CD4-positive, CD25-positive, alpha-beta regulatory T cell (primary cell): ENCODE results near the gene LRRC74A. TPM values are rescaled to one million over a fixed set of nuclear protein-coding genes. Genes with fewer than 3 reads are reported as not detected.

Source experiments
- ATAC-seq, 2 donors: fragments of 150-1000 bp; cut with Tn5 transposase; one replicate each; pipeline ENCODE4 v1.10.0; 2021; ENCODE audit warnings: low read depth in 2 of 2, moderate number of reproducible peaks in 2 of 2, moderate library complexity in 1 of 2
- DNase-seq, 3 donors: peaks; one replicate each; pipeline versions ENCODE4 v3.0.0 to v3.0.0-alpha.2; 2012 to 2022; ENCODE audit warnings: mixed read lengths in 1 of 3
- H3K27ac ChIP-seq: one replicate; pipeline ENCODE4 v1.7.0; 2013; ENCODE audit warnings: mild to moderate bottlenecking, low read length; ENCODE audit not compliant: insufficient read depth, poor library complexity, severe bottlenecking
- H3K27me3 ChIP-seq: one replicate; pipeline ENCODE4 v1.7.0; 2013; ENCODE audit warnings: low read length; ENCODE audit not compliant: control insufficient read depth, insufficient read depth
- H3K36me3 ChIP-seq: one replicate; pipeline ENCODE4 v1.7.0; 2013; ENCODE audit warnings: mild to moderate bottlenecking, low read length, moderate library complexity; ENCODE audit not compliant: control insufficient read depth, insufficient read depth
- H3K4me1 ChIP-seq: 2 replicates; pipeline ENCODE4 v1.7.0; 2013; ENCODE audit warnings: mild to moderate bottlenecking, low read length; ENCODE audit not compliant: insufficient read depth, control insufficient read depth, poor library complexity, severe bottlenecking
- H3K4me3 ChIP-seq: one replicate; pipeline ENCODE4 v1.7.0; 2013; ENCODE audit warnings: low read depth, mild to moderate bottlenecking, low read length, moderate library complexity
- H3K9me3 ChIP-seq, 2 experiments: 1 replicate in 1 of 2; 2 replicates in 1 of 2; pipeline ENCODE4 v1.7.0; 2013; ENCODE audit warnings: low read length in 2 of 2, mild to moderate bottlenecking in 1 of 2, moderate library complexity in 1 of 2; ENCODE audit not compliant: control insufficient read depth in 2 of 2
- H3K27ac Mint-ChIP-seq, 3 donors: one replicate each; pipeline ENCODE4 v1.8.0; 2020 to 2022; ENCODE audit warnings: mild to moderate bottlenecking in 3 of 3, mixed read lengths in 3 of 3, moderate library complexity in 2 of 3
- H3K27me3 Mint-ChIP-seq: one replicate; pipeline ENCODE4 v1.8.0; 2022; ENCODE audit warnings: mild to moderate bottlenecking, mixed read lengths
- H3K36me3 Mint-ChIP-seq: one replicate; pipeline ENCODE4 v1.8.0; 2020; ENCODE audit warnings: mixed read lengths
- H3K4me1 Mint-ChIP-seq, 4 donors: one replicate each; pipeline ENCODE4 v1.8.0; 2020 to 2022; ENCODE audit warnings: mixed read lengths in 4 of 4, mild to moderate bottlenecking in 1 of 4
- H3K4me3 Mint-ChIP-seq, 4 donors: one replicate each; pipeline ENCODE4 v1.8.0; 2020 to 2022; ENCODE audit warnings: mild to moderate bottlenecking in 4 of 4, mixed read lengths in 4 of 4, moderate library complexity in 3 of 4
- H3K9me3 Mint-ChIP-seq, 7 donors: one replicate each; pipeline ENCODE4 v1.8.0; 2020 to 2022; ENCODE audit warnings: mixed read lengths in 7 of 7, mild to moderate bottlenecking in 3 of 7, moderate library complexity in 2 of 7
- polyA plus RNA-seq, 4 donors: library from polyadenylated mRNA; unstranded; fragments of 300-500 nt; fragmentation: Illumina TruSeq; gene quantifications; one replicate each; pipeline ENCODE4 v1.2.3, GENCODE V29; 2021
- total RNA-seq: library from RNA; stranded (reverse); gene quantifications from one replicate; pipeline ENCODE4 v1.2.3, GENCODE V29; 2022

LRRC74A gene
- total and polyA plus RNA-seq, 5 donors from 2014 or later: not detected

DNA sequence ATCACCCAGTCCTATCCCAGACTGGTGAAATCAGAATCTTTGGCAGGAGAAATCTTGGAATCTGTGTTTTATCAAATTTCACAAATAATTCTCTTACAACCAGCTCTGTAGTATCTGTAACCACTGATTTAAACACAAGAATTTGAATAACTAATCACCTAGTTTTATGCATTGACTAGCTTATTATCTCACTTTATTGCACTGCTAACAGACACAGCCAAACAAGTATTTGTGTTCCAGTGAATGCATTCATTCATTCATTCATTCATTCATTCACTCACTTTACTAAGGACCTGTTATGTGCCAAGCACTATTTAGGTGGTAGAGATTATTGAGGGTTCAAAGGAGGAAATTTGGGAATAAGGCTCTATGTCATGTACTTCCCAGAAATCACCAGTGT lies 16.2 kb downstream of the LRRC74A start:
- no peaks in the 10 kb centered on the region for H3K36me3 ChIP-seq
- H3K4me1 ChIP-seq: peaks cover 4% of the 10 kb centered on the region
- Mint-ChIP-seq H3K36me3 (no peaks in the 10 kb centered on the region), H3K27me3 (peaks cover 46% of the 10 kb centered on the region), H3K4me1 (peaks cover 0 to 9% (median 7%) of the 10 kb centered on the region in 4 donors), H3K27ac (no peak overlapping the region), H3K9me3 (no peaks in the 10 kb centered on the region), H3K4me3 (no peak overlapping the region)
- peaks cover 8% of the 10 kb centered on the region for H3K27me3 ChIP-seq
- H3K4me3 ChIP-seq: no peak overlapping the region
- no peak for ATAC-seq
- no peak overlapping the region for H3K27ac ChIP-seq
- DNase-seq: no peak
- H3K9me3 ChIP-seq: no peaks in the 10 kb centered on the region

DNA sequence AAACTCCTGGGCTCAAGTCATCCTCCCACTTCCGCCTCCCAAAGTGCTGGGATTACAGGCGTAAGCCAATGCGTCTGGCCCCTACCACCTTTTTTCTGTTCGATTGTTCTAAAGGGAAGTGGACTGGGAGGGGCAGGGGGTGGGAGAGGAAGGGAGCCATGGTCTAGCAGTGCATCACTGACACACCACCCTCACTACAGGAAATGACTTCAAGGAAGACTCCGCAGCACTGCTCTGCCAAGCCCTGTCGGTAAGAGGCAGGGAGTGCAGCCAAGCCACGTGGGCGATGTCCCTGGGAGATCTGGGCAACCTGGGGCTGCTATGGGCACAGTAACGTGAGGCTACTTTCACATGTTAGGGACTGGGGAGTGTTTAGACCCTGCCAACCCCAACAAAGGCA lies 18.0 kb downstream of the LRRC74A start:
- Mint-ChIP-seq H3K4me1 (peaks cover 0 to 9% (median 7%) of the 10 kb centered on the region in 4 donors), H3K9me3 (no peaks in the 10 kb centered on the region), H3K27ac (peak overlapping the region in 2 of 3 donors; percentile 75 to 89), H3K36me3 (no peaks in the 10 kb centered on the region), H3K27me3 (peaks cover 30% of the 10 kb centered on the region), H3K4me3 (peak overlapping the region in 2 of 4 donors; percentile 61 to 65)
- Histone ChIP-seq H3K36me3 (no peaks in the 10 kb centered on the region), H3K9me3 (no peaks in the 10 kb centered on the region), H3K27ac (no peak overlapping the region), H3K4me1 (peaks cover 4% of the 10 kb centered on the region), H3K4me3 (no peak overlapping the region), H3K27me3 (peaks cover 3% of the 10 kb centered on the region)
- peak in 2 of 3 donors; percentile 55 to 84 for DNase-seq
- peak; percentile 99 to 100 for ATAC-seq

DNA sequence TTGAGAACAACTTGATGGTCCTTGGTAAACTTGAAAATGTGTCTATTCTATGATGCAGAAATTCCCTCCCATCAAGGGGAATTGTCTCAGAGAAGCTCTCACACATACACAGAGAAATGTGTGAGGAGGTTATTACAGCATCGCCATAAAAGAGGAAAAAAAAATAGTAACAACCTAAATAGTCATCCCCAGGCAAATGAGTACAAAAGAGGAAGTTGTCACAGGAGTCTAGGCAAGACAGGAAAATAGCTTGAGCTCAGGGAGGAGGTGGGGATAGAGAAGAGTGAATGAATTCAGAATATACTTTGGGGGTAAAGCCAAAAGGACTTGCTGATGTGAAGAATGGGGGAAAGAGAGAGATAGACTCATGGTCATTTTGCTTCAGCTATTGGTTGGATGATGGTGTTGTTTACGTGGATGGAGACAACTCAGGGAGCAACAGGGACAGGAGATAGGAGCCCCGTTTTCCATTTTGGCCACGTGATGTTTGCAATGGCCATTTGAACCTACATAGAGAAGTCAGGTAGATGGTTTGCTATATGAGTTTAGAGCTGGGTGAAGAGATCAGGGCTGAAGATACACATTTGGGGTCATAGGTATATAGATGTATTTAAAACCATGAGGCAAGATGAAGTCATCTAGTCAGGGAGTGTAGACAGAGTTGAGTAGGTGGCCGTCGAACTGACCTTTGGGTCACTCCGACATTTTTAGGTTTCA lies 20.3 kb downstream of the LRRC74A start:
- H3K27ac Mint-ChIP-seq: no peak overlapping the region
- no peak overlapping the region for H3K27ac ChIP-seq
- H3K27me3 ChIP-seq: peaks cover 3% of the 10 kb centered on the region
- no peaks in the 10 kb centered on the region for H3K36me3 ChIP-seq
- ATAC-seq (no peak), DNase-seq (no peak)
- peaks cover 0 to 9% (median 7%) of the 10 kb centered on the region in 4 donors for H3K4me1 Mint-ChIP-seq
- H3K9me3 ChIP-seq: no peaks in the 10 kb centered on the region
- H3K36me3 Mint-ChIP-seq: no peaks in the 10 kb centered on the region
- peaks cover 4% of the 10 kb centered on the region for H3K4me1 ChIP-seq
- H3K4me3 Mint-ChIP-seq: no peak overlapping the region
- H3K4me3 ChIP-seq: no peak overlapping the region
- peaks cover 0 to 2% (median 0%) of the 10 kb centered on the region in 7 donors for H3K9me3 Mint-ChIP-seq
- H3K27me3 Mint-ChIP-seq: peaks cover 25% of the 10 kb centered on the region

DNA sequence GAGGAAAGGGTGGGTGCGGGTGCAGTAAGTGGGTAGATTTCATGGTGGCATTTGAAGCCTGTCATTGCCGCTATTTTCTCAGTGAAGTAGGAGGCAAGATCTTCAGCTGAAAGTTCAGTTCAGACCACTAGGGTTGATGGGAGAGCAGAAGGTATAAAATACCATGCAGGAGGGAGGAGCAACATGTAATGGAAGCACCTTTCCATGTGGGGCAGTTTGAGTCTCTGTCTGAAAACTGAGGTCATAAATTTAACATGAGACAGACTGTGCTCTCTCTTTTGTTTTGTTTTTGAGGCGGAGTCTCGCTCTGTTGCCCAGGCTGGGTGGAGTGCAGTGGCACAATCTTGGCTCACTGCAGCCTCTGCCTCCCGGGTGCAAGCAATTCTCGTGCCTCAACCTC lies 22.7 kb downstream of the LRRC74A start:
- peaks cover 0 to 9% (median 7%) of the 10 kb centered on the region in 4 donors for H3K4me1 Mint-ChIP-seq

DNA sequence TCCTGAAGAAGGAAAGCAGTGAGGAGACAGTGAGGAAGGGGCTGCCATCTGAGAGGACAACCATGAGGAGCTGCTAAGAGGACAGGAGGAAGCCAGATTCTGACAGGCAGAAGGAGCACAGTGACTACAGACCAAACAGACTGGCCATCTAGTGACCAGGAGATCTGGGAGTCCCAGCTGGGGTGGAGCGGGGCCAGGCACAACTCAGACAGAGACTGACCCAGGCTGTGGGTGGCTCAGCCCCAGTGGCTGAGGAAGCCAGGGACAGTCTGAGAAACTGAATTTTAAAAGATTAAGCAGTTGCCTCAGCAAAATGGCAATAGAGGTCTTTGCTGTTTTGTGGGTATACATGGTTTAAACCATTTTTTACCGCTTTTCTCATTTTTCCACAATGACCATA lies 28.9 kb downstream of the LRRC74A start:
- no peak for DNase-seq
- H3K27me3 ChIP-seq: peaks cover 4% of the 10 kb centered on the region
- H3K9me3 ChIP-seq: no peaks in the 10 kb centered on the region
- no peaks in the 10 kb centered on the region for H3K36me3 ChIP-seq
- ATAC-seq: no peak
- Mint-ChIP-seq H3K9me3 (peaks cover 0 to 4% (median 0%) of the 10 kb centered on the region in 7 donors), H3K27me3 (peaks cover 21% of the 10 kb centered on the region), H3K36me3 (no peaks in the 10 kb centered on the region), H3K27ac (peak overlapping the region in 1 of 3 donors; percentile 9), H3K4me3 (no peak overlapping the region), H3K4me1 (no peaks in the 10 kb centered on the region)
- no peaks in the 10 kb centered on the region for H3K4me1 ChIP-seq
- H3K27ac ChIP-seq: no peak overlapping the region
- no peak overlapping the region for H3K4me3 ChIP-seq

More for the DNA sequence above, 22.7 kb downstream of the LRRC74A start:
- Histone ChIP-seq H3K4me1 (peaks cover 4% of the 10 kb centered on the region), H3K27ac (no peak overlapping the region), H3K9me3 (no peaks in the 10 kb centered on the region), H3K36me3 (no peaks in the 10 kb centered on the region), H3K4me3 (no peak overlapping the region), H3K27me3 (peaks cover 3% of the 10 kb centered on the region)
- Mint-ChIP-seq H3K4me3 (no peak overlapping the region), H3K27ac (no peak overlapping the region), H3K27me3 (peaks cover 25% of the 10 kb centered on the region), H3K36me3 (no peaks in the 10 kb centered on the region), H3K9me3 (peaks cover 0 to 2% (median 0%) of the 10 kb centered on the region in 7 donors)
- ATAC-seq (no peak), DNase-seq (no peak)

DNA sequence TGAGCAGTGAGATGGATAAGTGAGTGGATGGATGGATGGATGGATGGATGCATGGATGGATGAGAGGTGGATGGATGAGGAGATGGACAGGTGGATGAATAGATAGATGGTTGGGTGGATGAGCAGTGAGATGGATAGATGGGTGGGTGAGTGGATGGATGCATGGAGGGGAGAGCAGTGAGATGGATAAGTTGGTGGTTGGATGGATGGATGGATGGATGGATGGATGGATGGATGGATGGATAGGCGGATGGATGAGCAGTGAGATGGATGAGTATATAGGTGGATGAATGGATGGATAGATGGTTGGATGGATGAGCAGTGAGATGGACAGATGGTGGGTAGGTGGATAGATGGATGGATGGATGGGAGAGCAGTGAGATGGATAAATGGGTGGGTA lies 30.6 kb downstream of the LRRC74A start:
- no peaks in the 10 kb centered on the region for H3K4me1 ChIP-seq
- Mint-ChIP-seq H3K4me3 (no peak overlapping the region), H3K27me3 (peaks cover 32% of the 10 kb centered on the region), H3K4me1 (no peaks in the 10 kb centered on the region), H3K27ac (peak overlapping the region in 1 of 3 donors; percentile 9), H3K9me3 (peaks cover 0 to 4% (median 0%) of the 10 kb centered on the region in 7 donors), H3K36me3 (no peaks in the 10 kb centered on the region)
- no peaks in the 10 kb centered on the region for H3K9me3 ChIP-seq
- ATAC-seq: no peak
- H3K27ac ChIP-seq: no peak overlapping the region
- no peaks in the 10 kb centered on the region for H3K36me3 ChIP-seq
- no peak for DNase-seq
- peaks cover 4% of the 10 kb centered on the region for H3K27me3 ChIP-seq
- H3K4me3 ChIP-seq: no peak overlapping the region

DNA sequence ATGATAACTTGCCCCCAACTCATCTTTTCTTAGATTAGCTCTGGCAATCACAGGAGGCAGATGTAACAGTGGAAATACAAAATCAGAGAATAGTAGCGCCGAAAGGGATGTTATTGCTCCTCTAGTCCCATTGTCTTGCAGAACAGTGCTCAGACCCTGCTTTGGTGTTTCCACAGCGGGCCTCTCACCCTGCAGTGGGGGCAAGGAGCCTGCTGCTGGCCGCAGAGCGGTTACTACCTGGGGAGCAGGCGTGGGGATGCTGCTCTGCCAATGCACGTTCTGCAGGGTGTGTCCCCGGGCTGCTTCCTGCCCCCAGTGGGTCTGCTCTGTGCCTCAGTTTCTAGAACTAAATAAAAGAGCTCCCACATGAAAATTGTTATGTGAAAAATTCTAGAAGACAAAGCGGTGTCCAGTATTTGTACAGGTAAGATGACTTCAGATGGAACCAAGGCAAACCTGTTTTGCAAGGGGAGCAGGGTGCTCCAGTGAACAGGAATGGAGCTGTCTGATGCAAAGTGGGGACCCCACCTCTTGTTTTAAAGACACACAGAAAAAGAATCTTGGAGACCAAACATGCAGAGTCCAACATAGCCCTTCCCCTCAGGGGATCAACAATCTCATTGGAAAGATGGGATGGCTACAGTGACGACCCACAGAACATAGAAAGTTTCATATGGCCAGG lies 35.5 kb downstream of the LRRC74A start:
- no peak overlapping the region for H3K27ac ChIP-seq
- no peak overlapping the region for H3K4me3 ChIP-seq
- H3K27ac Mint-ChIP-seq: no peak overlapping the region
- no peaks in the 10 kb centered on the region for H3K36me3 ChIP-seq
- no peak overlapping the region for H3K4me3 Mint-ChIP-seq
- peaks cover 0 to 3% (median 0%) of the 10 kb centered on the region in 7 donors for H3K9me3 Mint-ChIP-seq
- DNase-seq (no peak), ATAC-seq (no peak)
- H3K4me1 ChIP-seq: no peaks in the 10 kb centered on the region
- H3K27me3 ChIP-seq: peaks cover 1% of the 10 kb centered on the region
- H3K27me3 Mint-ChIP-seq: peaks cover 28% of the 10 kb centered on the region
- no peaks in the 10 kb centered on the region for H3K9me3 ChIP-seq
- H3K36me3 Mint-ChIP-seq: no peaks in the 10 kb centered on the region
- H3K4me1 Mint-ChIP-seq: peaks cover 0 to 11% (median 2%) of the 10 kb centered on the region in 4 donors
